Endometrium (tissue), 2 donors: Measurements from ENCODE around the gene YLPM1.
"Not testable (repeated sequence)": the region's sequence is repeated elsewhere in the genome, so short reads cannot be mapped to it uniquely, and the experiment has no call there.

Experiments used
- FAIRE-seq: peaks from 2 replicates; lab custom pipeline; 2012; peaks lifted over from hg19 to GRCh38; lab: Jason Lieb, UNC
- donor health status: control.
- donor health status: control.

Gene YLPM1, protein sequence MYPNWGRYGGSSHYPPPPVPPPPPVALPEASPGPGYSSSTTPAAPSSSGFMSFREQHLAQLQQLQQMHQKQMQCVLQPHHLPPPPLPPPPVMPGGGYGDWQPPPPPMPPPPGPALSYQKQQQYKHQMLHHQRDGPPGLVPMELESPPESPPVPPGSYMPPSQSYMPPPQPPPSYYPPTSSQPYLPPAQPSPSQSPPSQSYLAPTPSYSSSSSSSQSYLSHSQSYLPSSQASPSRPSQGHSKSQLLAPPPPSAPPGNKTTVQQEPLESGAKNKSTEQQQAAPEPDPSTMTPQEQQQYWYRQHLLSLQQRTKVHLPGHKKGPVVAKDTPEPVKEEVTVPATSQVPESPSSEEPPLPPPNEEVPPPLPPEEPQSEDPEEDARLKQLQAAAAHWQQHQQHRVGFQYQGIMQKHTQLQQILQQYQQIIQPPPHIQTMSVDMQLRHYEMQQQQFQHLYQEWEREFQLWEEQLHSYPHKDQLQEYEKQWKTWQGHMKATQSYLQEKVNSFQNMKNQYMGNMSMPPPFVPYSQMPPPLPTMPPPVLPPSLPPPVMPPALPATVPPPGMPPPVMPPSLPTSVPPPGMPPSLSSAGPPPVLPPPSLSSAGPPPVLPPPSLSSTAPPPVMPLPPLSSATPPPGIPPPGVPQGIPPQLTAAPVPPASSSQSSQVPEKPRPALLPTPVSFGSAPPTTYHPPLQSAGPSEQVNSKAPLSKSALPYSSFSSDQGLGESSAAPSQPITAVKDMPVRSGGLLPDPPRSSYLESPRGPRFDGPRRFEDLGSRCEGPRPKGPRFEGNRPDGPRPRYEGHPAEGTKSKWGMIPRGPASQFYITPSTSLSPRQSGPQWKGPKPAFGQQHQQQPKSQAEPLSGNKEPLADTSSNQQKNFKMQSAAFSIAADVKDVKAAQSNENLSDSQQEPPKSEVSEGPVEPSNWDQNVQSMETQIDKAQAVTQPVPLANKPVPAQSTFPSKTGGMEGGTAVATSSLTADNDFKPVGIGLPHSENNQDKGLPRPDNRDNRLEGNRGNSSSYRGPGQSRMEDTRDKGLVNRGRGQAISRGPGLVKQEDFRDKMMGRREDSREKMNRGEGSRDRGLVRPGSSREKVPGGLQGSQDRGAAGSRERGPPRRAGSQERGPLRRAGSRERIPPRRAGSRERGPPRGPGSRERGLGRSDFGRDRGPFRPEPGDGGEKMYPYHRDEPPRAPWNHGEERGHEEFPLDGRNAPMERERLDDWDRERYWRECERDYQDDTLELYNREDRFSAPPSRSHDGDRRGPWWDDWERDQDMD (N-terminal part only)

DNA sequence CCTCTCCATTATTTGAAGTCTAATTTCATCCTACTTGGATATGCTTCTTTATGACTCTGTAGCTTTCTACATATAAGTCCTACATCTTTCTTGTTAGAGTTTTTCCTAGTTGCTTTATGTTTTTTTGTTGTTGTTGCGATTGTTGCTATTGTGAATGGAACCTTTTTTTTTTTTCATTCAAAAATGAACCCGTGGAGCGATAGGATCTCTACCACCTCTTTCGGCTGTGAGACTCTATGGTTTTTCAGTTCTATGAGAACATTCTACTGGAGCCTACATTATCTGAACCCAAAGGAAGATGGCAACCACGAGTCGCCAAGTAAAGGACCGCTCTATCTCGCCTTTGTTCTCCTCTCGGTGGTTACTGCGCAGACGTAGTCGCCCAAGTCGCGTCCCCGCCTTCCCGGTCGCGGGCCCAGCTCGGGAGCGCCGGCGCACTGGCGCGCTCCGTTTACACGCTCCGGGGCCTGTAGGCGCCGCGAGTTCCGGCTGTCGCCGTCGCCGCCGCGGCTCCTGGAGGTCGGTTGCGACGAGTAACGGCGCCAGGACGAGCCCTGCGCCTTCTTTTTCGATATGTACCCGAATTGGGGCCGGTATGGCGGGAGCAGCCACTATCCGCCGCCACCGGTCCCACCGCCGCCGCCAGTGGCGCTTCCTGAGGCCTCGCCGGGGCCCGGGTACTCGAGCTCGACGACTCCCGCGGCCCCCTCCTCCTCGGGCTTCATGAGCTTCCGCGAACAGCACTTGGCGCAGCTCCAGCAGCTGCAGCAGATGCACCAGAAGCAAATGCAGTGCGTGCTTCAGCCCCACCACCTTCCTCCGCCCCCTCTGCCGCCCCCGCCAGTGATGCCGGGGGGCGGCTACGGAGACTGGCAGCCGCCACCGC is at the start of gene YLPM1:
YLPM1 (plus strand) TSS at position 400 of the 886 bp plus-strand sequence; CDS start at position 574, 174 bp downstream.
- peak; percentile 87 for FAIRE-seq

DNA sequence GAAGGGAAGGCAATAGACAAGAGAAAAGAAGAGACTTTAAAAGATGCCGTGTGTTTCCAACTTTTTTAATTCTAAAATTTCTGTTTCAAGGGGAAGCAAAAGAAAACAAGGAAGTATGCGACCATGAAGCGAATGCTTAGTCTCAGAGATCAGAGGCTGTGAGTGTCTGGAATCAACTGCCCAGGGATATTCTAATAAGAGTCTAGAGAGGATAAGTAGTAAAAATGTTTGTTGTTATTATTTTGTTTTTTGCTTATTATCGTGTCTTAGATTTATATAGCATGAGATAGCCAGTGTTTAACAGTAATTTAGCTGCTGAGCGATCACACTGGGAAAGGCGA is 49.8 kb upstream of the YLPM1 start:
- FAIRE-seq, result no peak

- FAIRE-seq, result no peak
Measured at GRCh38 chr14:74720526-74720925, 42.6 kb upstream of the YLPM1 start.

GRCh38 chr14:74723134-74723533 is 40.0 kb upstream of the YLPM1 start:
- FAIRE-seq, result no peak

DNA sequence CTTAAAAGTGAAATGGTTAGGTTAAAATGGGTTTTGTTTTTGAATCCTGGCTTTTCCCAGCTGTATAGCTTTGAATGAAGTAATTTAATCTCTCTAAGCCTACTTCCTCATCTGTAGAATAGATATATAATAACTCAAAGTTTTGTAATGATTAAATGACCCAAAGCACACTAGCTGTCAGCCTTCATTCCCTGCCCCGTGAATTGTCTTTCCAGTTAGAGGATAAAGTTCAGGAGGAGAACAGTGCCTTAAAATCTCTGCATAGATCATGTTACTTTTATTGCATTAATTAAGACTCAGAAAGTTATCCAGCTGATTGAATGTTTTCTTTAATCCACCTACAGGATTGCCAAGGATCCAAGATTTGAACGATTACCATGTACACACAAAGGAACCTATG is 30.7 kb upstream of the YLPM1 start:
- FAIRE-seq, result no peak

GRCh38 chr14:74733221-74733620 is 29.9 kb upstream of the YLPM1 start:
- no peak for FAIRE-seq

- FAIRE-seq, result no peak
Measured at GRCh38 chr14:74735125-74735524, 28.0 kb upstream of the YLPM1 start.

DNA sequence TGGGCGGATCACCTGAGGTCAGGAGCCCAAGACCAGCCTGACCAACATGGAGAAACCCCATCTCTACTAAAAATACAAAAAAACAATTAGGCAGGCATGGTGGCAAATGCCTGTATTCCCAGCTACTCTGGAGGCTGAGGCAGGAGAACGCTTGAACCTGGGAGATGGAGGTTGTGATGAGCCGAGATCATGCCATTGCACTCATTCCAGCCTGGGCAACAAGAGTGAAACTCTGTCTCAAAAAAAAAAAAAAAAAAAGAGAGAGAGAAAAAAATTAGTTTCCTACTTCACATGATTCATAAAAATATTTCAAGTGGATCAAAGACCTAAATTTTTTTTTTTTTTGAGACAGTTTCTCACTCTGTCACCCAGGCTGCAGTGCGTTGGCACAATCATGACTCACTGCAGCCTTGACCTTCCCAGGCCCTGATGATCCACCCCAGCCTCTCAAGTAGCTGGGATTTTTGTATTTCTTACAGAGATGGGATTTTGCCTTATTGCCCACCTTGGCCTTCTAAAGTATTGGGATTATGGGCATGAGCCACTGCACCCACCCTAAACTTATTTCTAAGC is 25.3 kb upstream of the YLPM1 start:
- no peak for FAIRE-seq

- no peak for FAIRE-seq
Measured at GRCh38 chr14:74739293-74740030, 23.7 kb upstream of the YLPM1 start.

- FAIRE-seq, result no peak
Measured at GRCh38 chr14:74747237-74747636, 15.9 kb upstream of the YLPM1 start.

DNA sequence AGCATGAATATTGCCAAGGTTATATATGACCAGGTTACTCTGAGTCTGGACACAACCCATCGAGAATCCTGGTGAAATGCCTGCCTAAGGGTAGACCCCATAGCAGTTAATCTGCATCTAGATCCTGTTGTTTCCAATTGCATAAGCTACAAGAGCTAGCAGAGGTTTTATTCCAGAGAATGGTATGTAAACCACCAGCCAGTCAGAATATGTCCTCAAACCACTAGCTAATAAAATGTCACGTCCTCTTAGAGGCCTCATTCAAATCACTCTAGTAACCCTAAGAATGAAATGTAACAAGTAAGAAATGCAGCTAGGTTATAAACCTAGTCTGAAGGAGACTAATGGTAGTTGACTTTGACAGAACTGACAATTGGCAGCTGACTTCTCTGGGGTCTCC is 9.0 kb upstream of the YLPM1 start:
- FAIRE-seq, result no peak

- no peak for FAIRE-seq
Measured at GRCh38 chr14:74754899-74755298, 8.2 kb upstream of the YLPM1 start.

DNA sequence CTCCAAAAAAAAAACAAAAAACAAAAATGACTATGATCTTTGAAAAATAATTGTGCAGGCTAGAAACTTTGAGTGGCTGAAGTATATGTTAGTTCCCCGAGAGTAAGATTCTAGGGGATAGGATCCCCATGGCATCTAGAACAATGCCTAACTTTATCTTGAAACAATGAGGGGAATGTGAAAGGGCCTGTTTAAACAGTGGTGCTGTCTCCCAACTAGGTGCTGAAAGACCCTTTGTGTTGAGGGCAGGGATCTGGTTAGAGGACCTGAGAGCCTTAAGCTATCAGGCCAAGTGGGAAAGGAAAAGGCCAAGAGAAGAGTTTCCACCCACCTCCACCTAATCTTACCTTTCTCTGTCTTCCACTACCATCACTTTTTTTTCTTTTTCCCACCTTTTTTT is 6.8 kb upstream of the YLPM1 start:
- FAIRE-seq, result no peak

- FAIRE-seq, result not testable (repeated sequence)
Measured at GRCh38 chr14:74758505-74758904, 4.6 kb upstream of the YLPM1 start.

DNA sequence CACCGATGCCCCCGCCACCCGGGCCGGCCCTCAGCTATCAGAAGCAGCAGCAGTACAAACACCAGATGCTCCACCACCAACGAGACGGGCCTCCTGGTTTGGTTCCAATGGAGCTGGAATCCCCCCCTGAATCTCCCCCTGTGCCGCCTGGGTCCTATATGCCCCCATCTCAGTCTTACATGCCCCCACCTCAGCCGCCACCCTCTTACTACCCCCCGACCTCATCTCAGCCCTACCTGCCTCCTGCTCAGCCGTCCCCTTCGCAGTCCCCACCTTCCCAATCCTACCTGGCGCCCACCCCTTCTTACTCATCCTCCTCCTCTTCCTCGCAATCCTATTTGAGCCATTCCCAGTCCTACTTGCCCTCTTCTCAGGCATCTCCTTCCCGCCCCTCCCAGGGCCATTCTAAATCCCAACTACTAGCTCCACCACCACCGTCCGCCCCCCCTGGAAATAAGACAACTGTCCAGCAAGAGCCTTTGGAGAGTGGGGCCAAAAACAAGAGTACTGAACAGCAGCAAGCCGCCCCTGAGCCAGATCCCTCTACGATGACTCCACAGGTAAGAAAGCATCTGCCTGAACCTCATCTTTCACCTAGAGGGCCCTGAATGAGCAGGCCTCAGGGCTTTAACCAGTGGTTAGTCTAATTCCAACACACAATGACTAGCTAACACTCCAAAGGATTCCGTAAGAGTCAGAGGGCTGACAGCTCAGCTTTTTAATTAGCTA is 851 bp downstream of the YLPM1 start:
- FAIRE-seq, result no peak

DNA sequence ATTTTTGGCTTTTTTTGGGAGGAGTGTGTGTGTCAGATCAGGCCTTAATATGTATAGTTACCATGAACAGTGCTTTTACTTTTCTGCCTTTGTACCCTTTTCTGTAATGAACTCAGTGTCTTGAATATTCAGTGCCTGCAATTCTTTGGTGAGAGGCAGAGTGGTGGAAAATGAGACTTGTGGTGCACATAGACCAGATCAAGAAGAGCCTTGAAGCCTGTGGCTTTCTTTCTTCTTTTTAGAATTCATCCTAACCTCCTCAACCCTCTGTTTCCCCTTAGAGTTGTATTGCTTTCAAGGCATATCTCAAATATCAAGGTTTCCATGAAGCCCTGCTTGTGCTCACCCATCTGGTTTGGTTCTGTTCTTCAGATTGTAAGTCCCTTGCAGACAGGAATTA is 2.6 kb downstream of the YLPM1 start:
- FAIRE-seq, result no peak

- FAIRE-seq, result no peak
Measured at GRCh38 chr14:74771399-74771798, 8.3 kb downstream of the YLPM1 start.

DNA sequence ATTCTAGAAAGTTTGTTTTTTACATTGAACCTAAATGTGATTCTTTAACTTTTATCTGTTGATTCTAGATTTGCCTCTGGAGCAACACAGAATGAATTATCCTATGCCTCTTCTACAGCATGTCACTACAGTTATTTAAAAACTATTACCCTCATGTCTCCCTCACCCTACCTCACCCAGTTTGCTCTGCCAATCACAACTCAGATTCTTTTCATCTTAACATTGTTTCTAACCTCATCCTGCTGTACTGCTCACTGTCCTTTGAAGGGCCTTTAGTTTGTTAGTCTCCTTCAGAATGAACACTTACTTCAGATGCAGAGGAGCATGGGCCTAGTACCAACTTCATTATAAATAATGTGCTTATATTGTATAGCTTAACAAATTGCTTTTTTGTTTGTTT is 21.5 kb downstream of the YLPM1 start:
- FAIRE-seq, result no peak

DNA sequence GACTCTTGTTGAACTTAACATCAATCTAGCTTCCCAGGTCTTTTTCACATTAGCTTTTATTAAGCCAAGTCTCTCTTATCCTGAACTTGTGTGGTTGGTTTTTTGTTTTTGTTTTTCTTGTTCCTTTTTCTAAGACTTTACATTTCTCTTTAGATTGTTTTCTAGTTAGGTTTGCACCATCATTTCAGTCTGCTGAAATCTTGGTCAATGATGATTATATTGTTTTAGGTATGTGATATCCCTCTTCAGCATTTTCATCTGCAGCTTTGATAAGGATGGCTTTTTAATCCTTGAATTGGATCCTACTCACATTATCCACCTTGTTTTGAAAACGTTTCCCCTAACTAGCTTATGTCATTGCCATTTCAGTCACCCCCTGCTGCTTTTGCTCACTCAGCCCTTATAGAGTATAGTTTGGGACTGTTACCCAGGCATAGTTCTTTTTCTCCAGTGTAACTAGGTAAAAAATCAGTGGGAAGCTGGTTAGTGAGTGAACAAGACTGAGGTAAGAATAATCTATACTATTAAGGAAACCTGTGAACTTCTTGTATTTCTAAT is 22.0 kb downstream of the YLPM1 start:
- FAIRE-seq, result no peak
